Panc1 (cell line): ENCODE measurements around the gene TREX2. TPM values are rescaled to one million over a fixed set of nuclear protein-coding genes. Genes with fewer than 3 reads are reported as not detected.

ENCODE experiments used
- ATAC-seq: fragments of 200-7000 bp; cut with Tn5 transposase; 2 replicates; pipeline ENCODE4 v1.9.1; 2020; ENCODE audit warnings: mild to moderate bottlenecking, moderate library complexity
- BruUV-seq: library from RNA; stranded (reverse); fragments of 400-500 nt; replicated peaks from 2 replicates; lab custom pipeline; 2021; lab: Mats Ljungman, UMichigan
- CTCF ChIA-PET: fragments of 300-600 bp; sonication (Branson Sonifier 250); formaldehyde crosslinking; loops from one replicate; lab custom pipeline; 2022; ENCODE audit warnings: antibody characterized with exemption; lab: Charles Lee
- POLR2A ChIA-PET: fragments of 300-600 bp; sonication (Branson Sonifier 250); formaldehyde crosslinking; loops from one replicate; lab custom pipeline; 2022; ENCODE audit warnings: antibody characterized with exemption; lab: Charles Lee
- DNase-seq: peaks from one replicate; pipeline ENCODE4 v3.0.0-alpha.2; 2010; ENCODE audit warnings: low read depth, low spot score
- H3K27ac ChIP-seq: 2 replicates; pipeline ENCODE4 v1.5.1; 2011; ENCODE audit warnings: mild to moderate bottlenecking, low read length, inconsistent platforms
- H3K27me3 ChIP-seq: fragments of 200-500 bp; sonication (Bioruptor generic); 2 replicates; pipeline ENCODE4 v1.6.0; 2014; ENCODE audit warnings: low read length, inconsistent platforms; ENCODE audit not compliant: control insufficient read depth, insufficient read depth
- H3K36me3 ChIP-seq: fragments of 200-500 bp; sonication (Bioruptor generic); 2 replicates; pipeline ENCODE4 v1.5.1; 2014; ENCODE audit warnings: inconsistent platforms, mild to moderate bottlenecking, low read length, moderate library complexity; ENCODE audit not compliant: control insufficient read depth, insufficient read depth
- H3K4me1 ChIP-seq: 2 replicates; pipeline ENCODE4 v1.5.1; 2011; ENCODE audit warnings: inconsistent platforms, mild to moderate bottlenecking, low read length, moderate library complexity; ENCODE audit not compliant: control insufficient read depth, insufficient read depth
- H3K4me3 ChIP-seq, 2 experiments: 2 replicates each; pipeline ENCODE4 v1.5.1; 2011 to 2012; ENCODE audit warnings: low read depth in 2 of 2, low read length in 2 of 2, mild to moderate bottlenecking in 2 of 2, inconsistent platforms in 1 of 2, moderate library complexity in 1 of 2
- H3K9me3 ChIP-seq: fragments of 200-500 bp; sonication (Bioruptor generic); 2 replicates; pipeline ENCODE4 v1.5.1; 2014; ENCODE audit warnings: low read depth, mild to moderate bottlenecking, inconsistent platforms, low read length, moderate library complexity; ENCODE audit not compliant: control insufficient read depth, insufficient read depth
- POLR2AphosphoS5 ChIP-seq: IDR thresholded peaks from 2 replicates; pipeline ENCODE4 v1.6.1; 2012; ENCODE audit warnings: mild to moderate bottlenecking, low read depth, low read length, moderate library complexity
- SIN3A ChIP-seq: IDR thresholded peaks from 2 replicates; pipeline ENCODE4 v1.6.1; 2012; ENCODE audit warnings: low read depth, mild to moderate bottlenecking, low read length, moderate library complexity, borderline replicate concordance; ENCODE audit not compliant: insufficient read depth
- TCF7L2 ChIP-seq: IDR thresholded peaks from 2 replicates; pipeline ENCODE4 v1.6.1; 2011; ENCODE audit warnings: mild to moderate bottlenecking, low read depth, low read length, inconsistent platforms
- in situ Hi-C: cut with HindIII; loops from 2 replicates; pipeline ENCODE4 v1.10.0; 2016; ENCODE audit warnings: low sequenced_read_pairs, low pct_unique_long_range_greater_than_20kb
- intact Hi-C: fragments of 100-400 bp; cut with micrococcal nuclease; formaldehyde crosslinking; loops from one replicate; pipeline ENCODE4 v1.10.0; 2022; ENCODE audit not compliant: unreplicated experiment
- total RNA-seq: library from RNA; stranded (reverse); gene quantifications from one replicate; pipeline ENCODE4 v1.2.1, GENCODE V29; 2021; ENCODE audit not compliant: unreplicated experiment
- TF ChIP-seq, protein P1 (sequence below): fragments of 450-650 bp; IDR thresholded peaks from 2 replicates; pipeline ENCODE4 v1.5.1; 2017; ENCODE audit warnings: mild to moderate bottlenecking
- TF ChIP-seq, protein P2 (sequence below), 2 experiments: IDR thresholded peaks; 2 replicates each; pipeline ENCODE4 v1.6.1; 2011 to 2012; ENCODE audit warnings: low read depth in 2 of 2, control low read depth in 1 of 2, low read length in 1 of 2, mild to moderate bottlenecking in 1 of 2, moderate library complexity in 1 of 2; ENCODE audit not compliant: insufficient read depth in 1 of 2

TREX2 gene
- total RNA-seq, 1 experiment from 2014 or later, result 2.4 TPM

DNA sequence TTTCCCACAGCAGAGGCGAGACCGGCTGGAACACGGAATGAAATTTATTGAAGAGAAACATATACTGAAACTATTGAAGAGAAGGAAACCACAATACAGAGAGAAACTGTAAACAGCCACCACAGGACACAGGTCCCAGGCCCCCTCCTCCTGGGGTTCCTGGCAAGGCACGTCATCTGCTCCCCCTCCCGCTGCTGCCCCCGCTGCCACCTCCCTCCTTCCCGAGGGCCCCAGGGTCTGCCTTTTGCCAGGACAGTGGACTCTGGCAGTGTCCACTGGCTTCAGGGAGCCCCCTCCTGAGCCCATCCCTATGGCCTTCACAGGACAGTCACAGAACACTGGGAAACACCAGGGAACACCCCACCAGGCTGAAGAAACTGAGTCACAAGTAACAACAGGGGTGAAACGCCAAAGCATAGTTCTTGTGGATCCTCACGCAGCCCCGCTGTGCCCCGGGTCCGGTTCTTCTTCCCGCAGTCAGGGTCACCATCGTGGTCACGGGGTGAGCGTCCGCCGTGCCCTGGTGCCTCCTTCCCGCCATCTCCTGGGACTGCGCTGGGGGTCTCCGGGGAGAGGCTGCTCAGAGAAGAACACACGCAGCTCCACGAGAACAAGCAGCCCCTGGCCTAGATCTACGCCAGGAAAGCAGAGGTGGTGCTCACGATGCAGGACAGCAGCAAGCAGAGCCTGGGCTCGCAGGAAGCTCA lies 50.1 kb downstream of the TREX2 start:
- ATAC-seq, result no peak
- TF ChIP-seq, protein P1, sequence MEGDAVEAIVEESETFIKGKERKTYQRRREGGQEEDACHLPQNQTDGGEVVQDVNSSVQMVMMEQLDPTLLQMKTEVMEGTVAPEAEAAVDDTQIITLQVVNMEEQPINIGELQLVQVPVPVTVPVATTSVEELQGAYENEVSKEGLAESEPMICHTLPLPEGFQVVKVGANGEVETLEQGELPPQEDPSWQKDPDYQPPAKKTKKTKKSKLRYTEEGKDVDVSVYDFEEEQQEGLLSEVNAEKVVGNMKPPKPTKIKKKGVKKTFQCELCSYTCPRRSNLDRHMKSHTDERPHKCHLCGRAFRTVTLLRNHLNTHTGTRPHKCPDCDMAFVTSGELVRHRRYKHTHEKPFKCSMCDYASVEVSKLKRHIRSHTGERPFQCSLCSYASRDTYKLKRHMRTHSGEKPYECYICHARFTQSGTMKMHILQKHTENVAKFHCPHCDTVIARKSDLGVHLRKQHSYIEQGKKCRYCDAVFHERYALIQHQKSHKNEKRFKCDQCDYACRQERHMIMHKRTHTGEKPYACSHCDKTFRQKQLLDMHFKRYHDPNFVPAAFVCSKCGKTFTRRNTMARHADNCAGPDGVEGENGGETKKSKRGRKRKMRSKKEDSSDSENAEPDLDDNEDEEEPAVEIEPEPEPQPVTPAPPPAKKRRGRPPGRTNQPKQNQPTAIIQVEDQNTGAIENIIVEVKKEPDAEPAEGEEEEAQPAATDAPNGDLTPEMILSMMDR, result no peak
- TF ChIP-seq SIN3A (no peak), TCF7L2 (no peak), POLR2AphosphoS5 (no peak)
- TF ChIP-seq, protein P2, sequence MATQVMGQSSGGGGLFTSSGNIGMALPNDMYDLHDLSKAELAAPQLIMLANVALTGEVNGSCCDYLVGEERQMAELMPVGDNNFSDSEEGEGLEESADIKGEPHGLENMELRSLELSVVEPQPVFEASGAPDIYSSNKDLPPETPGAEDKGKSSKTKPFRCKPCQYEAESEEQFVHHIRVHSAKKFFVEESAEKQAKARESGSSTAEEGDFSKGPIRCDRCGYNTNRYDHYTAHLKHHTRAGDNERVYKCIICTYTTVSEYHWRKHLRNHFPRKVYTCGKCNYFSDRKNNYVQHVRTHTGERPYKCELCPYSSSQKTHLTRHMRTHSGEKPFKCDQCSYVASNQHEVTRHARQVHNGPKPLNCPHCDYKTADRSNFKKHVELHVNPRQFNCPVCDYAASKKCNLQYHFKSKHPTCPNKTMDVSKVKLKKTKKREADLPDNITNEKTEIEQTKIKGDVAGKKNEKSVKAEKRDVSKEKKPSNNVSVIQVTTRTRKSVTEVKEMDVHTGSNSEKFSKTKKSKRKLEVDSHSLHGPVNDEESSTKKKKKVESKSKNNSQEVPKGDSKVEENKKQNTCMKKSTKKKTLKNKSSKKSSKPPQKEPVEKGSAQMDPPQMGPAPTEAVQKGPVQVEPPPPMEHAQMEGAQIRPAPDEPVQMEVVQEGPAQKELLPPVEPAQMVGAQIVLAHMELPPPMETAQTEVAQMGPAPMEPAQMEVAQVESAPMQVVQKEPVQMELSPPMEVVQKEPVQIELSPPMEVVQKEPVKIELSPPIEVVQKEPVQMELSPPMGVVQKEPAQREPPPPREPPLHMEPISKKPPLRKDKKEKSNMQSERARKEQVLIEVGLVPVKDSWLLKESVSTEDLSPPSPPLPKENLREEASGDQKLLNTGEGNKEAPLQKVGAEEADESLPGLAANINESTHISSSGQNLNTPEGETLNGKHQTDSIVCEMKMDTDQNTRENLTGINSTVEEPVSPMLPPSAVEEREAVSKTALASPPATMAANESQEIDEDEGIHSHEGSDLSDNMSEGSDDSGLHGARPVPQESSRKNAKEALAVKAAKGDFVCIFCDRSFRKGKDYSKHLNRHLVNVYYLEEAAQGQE (IDR thresholded peaks at IDR 0.05; ENCODE audit: insufficient read depth in 1 of 2, low read depth in 2 of 2, low read length in 1 of 2), result no peak
- BruUV-seq, result no TSS peak
- in situ Hi-C loops (no loop called here), intact Hi-C loops (no loop called here)
- Histone ChIP-seq H3K4me3 (no peak overlapping the region), H3K9me3 (no peaks in the 10 kb centered on the region), H3K27me3 (peaks cover 2% of the 10 kb centered on the region; the same call in 1 of the 2 replicates), H3K27ac (no peak overlapping the region), H3K36me3 (no peaks in the 10 kb centered on the region), H3K4me1 (no peaks in the 10 kb centered on the region)
- no peak for DNase-seq
- ChIA-PET POLR2A (no interaction called here), CTCF (no interaction called here)

- TF ChIP-seq POLR2AphosphoS5, result no peak
- TF ChIP-seq SIN3A, result no peak
- TF ChIP-seq, protein P2 (IDR thresholded peaks at IDR 0.05; ENCODE audit: insufficient read depth in 1 of 2, low read depth in 2 of 2, low read length in 1 of 2), result no peak
- TF ChIP-seq, protein P1, result no peak
- no peak for TF ChIP-seq TCF7L2
- no peaks in the 10 kb centered on the region for H3K9me3 ChIP-seq
- ChIA-PET POLR2A (no interaction called here), CTCF (no interaction called here)
- no peak overlapping the region for H3K27ac ChIP-seq
- H3K27me3 ChIP-seq, result peaks cover under 1% of the 10 kb centered on the region; the same call in 1 of the 2 replicates
- no TSS peak for BruUV-seq
- intact Hi-C loops, result no loop called here
- H3K36me3 ChIP-seq, result no peaks in the 10 kb centered on the region
- ATAC-seq (no peak), DNase-seq (no peak)
- in situ Hi-C loops, result no loop called here
- no peak overlapping the region for H3K4me3 ChIP-seq
- H3K4me1 ChIP-seq, result no peaks in the 10 kb centered on the region
Observed at GRCh38 chrX:153394612-153395011, 51.2 kb downstream of the TREX2 start.
